Smooth muscle cell (in vitro differentiated cells): ENCODE measurements around the gene SEPTIN1. TPM values are rescaled to one million over a fixed set of nuclear protein-coding genes. Genes with fewer than 3 reads are reported as not detected.
"Not testable (repeated sequence)": the region's sequence is repeated elsewhere in the genome, so short reads cannot be mapped to it uniquely, and the experiment has no call there.

Experiments used
- DNase-seq: peaks from one replicate; lab custom pipeline; 2025; ENCODE audit not compliant: unreplicated experiment; lab: John Stamatoyannopoulos, UW
- H2AFZ ChIP-seq: fragments of 200-600 bp; sonication (generic); 2 replicates; pipeline ENCODE4 v1.6.0; 2016; ENCODE audit warnings: antibody characterized with exemption, low read depth, mild to moderate bottlenecking
- H3F3A ChIP-seq: fragments of 200-600 bp; sonication (generic); 2 replicates; pipeline ENCODE4 v1.6.0; 2017; ENCODE audit warnings: antibody characterized with exemption, low read depth
- H3K27ac ChIP-seq: fragments of 200-600 bp; sonication (generic); 2 replicates; pipeline ENCODE4 v1.5.1; 2016; ENCODE audit warnings: low read depth, mild to moderate bottlenecking
- H3K27me3 ChIP-seq: fragments of 200-600 bp; sonication (generic); 2 replicates; pipeline ENCODE4 v1.6.1; 2016; ENCODE audit warnings: low read depth, mild to moderate bottlenecking
- H3K36me3 ChIP-seq: fragments of 200-600 bp; sonication (generic); 2 replicates; pipeline ENCODE4 v1.5.1; 2016; ENCODE audit warnings: low read depth
- H3K4me1 ChIP-seq: fragments of 200-600 bp; sonication (generic); 2 replicates; pipeline ENCODE4 v1.5.1; 2016; ENCODE audit warnings: low read depth
- H3K4me2 ChIP-seq: fragments of 200-600 bp; sonication (generic); 2 replicates; pipeline ENCODE4 v1.6.0; 2016; ENCODE audit warnings: mild to moderate bottlenecking
- H3K4me3 ChIP-seq: fragments of 200-600 bp; sonication (generic); 2 replicates; pipeline ENCODE4 v1.5.1; 2016; ENCODE audit warnings: mild to moderate bottlenecking
- H3K79me2 ChIP-seq: fragments of 200-600 bp; sonication (generic); 2 replicates; pipeline ENCODE4 v1.6.0; 2016; ENCODE audit warnings: low read depth, mild to moderate bottlenecking
- H3K9ac ChIP-seq: fragments of 200-600 bp; sonication (generic); 2 replicates; pipeline ENCODE4 v1.6.0; 2016; ENCODE audit warnings: low read depth
- H3K9me3 ChIP-seq: fragments of 200-600 bp; sonication (generic); replicated peaks from 2 replicates; pipeline ENCODE4 v1.5.1; 2016; ENCODE audit warnings: low read depth
- H4K20me1 ChIP-seq: fragments of 200-600 bp; sonication (generic); 2 replicates; pipeline ENCODE4 v1.6.0; 2016; ENCODE audit warnings: low read depth
- CTCF ChIP-seq: fragments of 200-600 bp; sonication (generic); IDR thresholded peaks from 2 replicates; pipeline ENCODE4 v1.5.1; 2017; ENCODE audit warnings: borderline replicate concordance, mild to moderate bottlenecking, antibody characterized with exemption; ENCODE audit not compliant: insufficient read depth, poor library complexity, severe bottlenecking
- WGBS: methylation state at CpG from one replicate; pipeline ENCODE4 v1.1.7; 2016; ENCODE audit warnings: low lambda C conversion rate; 5-methylcytosine and 5-hydroxymethylcytosine counted together
- polyA plus RNA-seq: library from polyadenylated mRNA; unstranded; fragments of >200 nt; fragmentation: Nextera tagmentation; extraction: Ambion mirVana; gene quantifications from 2 replicates; pipeline ENCODE4 v1.2.1, GENCODE V29; 2016
- total RNA-seq: library from RNA; depleted of rRNA; stranded (reverse); fragments of >200 nt; gene quantifications from 2 replicates; pipeline ENCODE4 v1.2.3, GENCODE V29; 2014

Gene SEPTIN1
- total and polyA plus RNA-seq, 2 experiments from 2014 or later, result 0.27 to 3.7 TPM

GRCh38 chr16:30346286-30346685 lies 36.1 kb downstream of the SEPTIN1 start:
- Histone ChIP-seq H3K4me1 (no peaks in the 10 kb centered on the region), H3K27me3 (no peaks in the 10 kb centered on the region), H3K36me3 (no peaks in the 10 kb centered on the region), H3K9ac (no peak overlapping the region), H3K4me2 (no peak overlapping the region), H3F3A (no peaks in the 10 kb centered on the region), H3K79me2 (no peaks in the 10 kb centered on the region), H3K4me3 (no peak overlapping the region), H3K27ac (no peak overlapping the region), H3K9me3 (no peaks in the 10 kb centered on the region), H2AFZ (no peak overlapping the region), H4K20me1 (no peaks in the 10 kb centered on the region)
- 98% methylated on average over 3 of the region's 3 CpGs for WGBS
- no peak for TF ChIP-seq CTCF
- no peak for DNase-seq

GRCh38 chr16:30343491-30343820 lies 38.9 kb downstream of the SEPTIN1 start:
- H3K4me3 ChIP-seq, H3K9ac ChIP-seq, H3F3A ChIP-seq, H3K27ac ChIP-seq, H3K36me3 ChIP-seq, H3K27me3 ChIP-seq, H3K9me3 ChIP-seq, H3K4me2 ChIP-seq, H3K79me2 ChIP-seq, H4K20me1 ChIP-seq, H3K4me1 ChIP-seq, H2AFZ ChIP-seq, DNase-seq: not testable (repeated sequence)
- WGBS, result 94% methylated on average over 11 of the region's 11 CpGs

GRCh38 chr16:30342751-30343490 lies 39.4 kb downstream of the SEPTIN1 start:
- Histone ChIP-seq H3K27ac (no peak overlapping the region), H3F3A (no peaks in the 10 kb centered on the region), H3K79me2 (no peaks in the 10 kb centered on the region), H4K20me1 (no peaks in the 10 kb centered on the region), H3K9ac (no peak overlapping the region), H3K4me3 (no peak overlapping the region), H3K4me2 (no peak overlapping the region), H3K36me3 (no peaks in the 10 kb centered on the region), H2AFZ (no peak overlapping the region), H3K9me3 (no peaks in the 10 kb centered on the region), H3K4me1 (no peaks in the 10 kb centered on the region), H3K27me3 (no peaks in the 10 kb centered on the region)
- TF ChIP-seq CTCF, result no peak
- DNase-seq, result no peak
- WGBS, result 97% methylated on average over 32 of the region's 32 CpGs

GRCh38 chr16:30341971-30342370 lies 40.4 kb downstream of the SEPTIN1 start:
- H3K9ac ChIP-seq, H3K27me3 ChIP-seq, H3F3A ChIP-seq, H3K4me3 ChIP-seq, H3K4me2 ChIP-seq, DNase-seq, H3K36me3 ChIP-seq, H3K79me2 ChIP-seq, H2AFZ ChIP-seq, H3K27ac ChIP-seq, H3K4me1 ChIP-seq, H4K20me1 ChIP-seq, H3K9me3 ChIP-seq: not testable (repeated sequence)
- WGBS, result 94% methylated on average over 8 of the region's 8 CpGs

GRCh38 chr16:30340621-30341020 lies 41.7 kb downstream of the SEPTIN1 start:
- Histone ChIP-seq H3K4me3 (no peak overlapping the region), H3F3A (no peaks in the 10 kb centered on the region), H3K4me2 (no peak overlapping the region), H4K20me1 (no peaks in the 10 kb centered on the region), H3K9me3 (no peaks in the 10 kb centered on the region), H3K9ac (no peak overlapping the region), H3K79me2 (no peaks in the 10 kb centered on the region), H2AFZ (no peak overlapping the region), H3K27me3 (no peaks in the 10 kb centered on the region), H3K4me1 (peaks cover 3% of the 10 kb centered on the region), H3K27ac (no peak overlapping the region), H3K36me3 (no peaks in the 10 kb centered on the region)
- 95% methylated on average over 13 of the region's 13 CpGs for WGBS
- no peak for DNase-seq
- TF ChIP-seq CTCF, result no peak

- not testable (repeated sequence) for H3F3A ChIP-seq, H4K20me1 ChIP-seq, H3K9ac ChIP-seq, H2AFZ ChIP-seq, H3K4me1 ChIP-seq, H3K9me3 ChIP-seq, H3K27me3 ChIP-seq, DNase-seq, H3K4me2 ChIP-seq, H3K27ac ChIP-seq, H3K79me2 ChIP-seq, H3K4me3 ChIP-seq, H3K36me3 ChIP-seq
- WGBS, result 95% methylated on average over 5 of the region's 5 CpGs
Measured at GRCh38 chr16:30338715-30339114, 43.6 kb downstream of the SEPTIN1 start.
